ENCODE results near the gene MRPL4. TPM values are rescaled to one million over a fixed set of nuclear protein-coding genes. Genes with fewer than 3 reads are reported as not detected.

MRPL4 gene
- total RNA-seq, 2 donors from 2014 or later: 28.4 to 29.9 TPM

GRCh38 chr19:10219678-10220077 is 32.3 kb upstream of the MRPL4 start:
- H3K9me3 ChIP-seq: no peaks in the 10 kb centered on the region
- no peaks in the 10 kb centered on the region for H3K4me1 ChIP-seq (ENCODE audit: control insufficient read depth in 1 of 2, low read depth in 2 of 2)
- no peak for DNase-seq (ENCODE audit: low spot score)
- TF ChIP-seq, protein P1, sequence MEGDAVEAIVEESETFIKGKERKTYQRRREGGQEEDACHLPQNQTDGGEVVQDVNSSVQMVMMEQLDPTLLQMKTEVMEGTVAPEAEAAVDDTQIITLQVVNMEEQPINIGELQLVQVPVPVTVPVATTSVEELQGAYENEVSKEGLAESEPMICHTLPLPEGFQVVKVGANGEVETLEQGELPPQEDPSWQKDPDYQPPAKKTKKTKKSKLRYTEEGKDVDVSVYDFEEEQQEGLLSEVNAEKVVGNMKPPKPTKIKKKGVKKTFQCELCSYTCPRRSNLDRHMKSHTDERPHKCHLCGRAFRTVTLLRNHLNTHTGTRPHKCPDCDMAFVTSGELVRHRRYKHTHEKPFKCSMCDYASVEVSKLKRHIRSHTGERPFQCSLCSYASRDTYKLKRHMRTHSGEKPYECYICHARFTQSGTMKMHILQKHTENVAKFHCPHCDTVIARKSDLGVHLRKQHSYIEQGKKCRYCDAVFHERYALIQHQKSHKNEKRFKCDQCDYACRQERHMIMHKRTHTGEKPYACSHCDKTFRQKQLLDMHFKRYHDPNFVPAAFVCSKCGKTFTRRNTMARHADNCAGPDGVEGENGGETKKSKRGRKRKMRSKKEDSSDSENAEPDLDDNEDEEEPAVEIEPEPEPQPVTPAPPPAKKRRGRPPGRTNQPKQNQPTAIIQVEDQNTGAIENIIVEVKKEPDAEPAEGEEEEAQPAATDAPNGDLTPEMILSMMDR (IDR thresholded peaks at IDR 0.05): no peak
- no peaks in the 10 kb centered on the region for H3K27me3 ChIP-seq (replicated peaks; ENCODE audit: insufficient read depth)
- H3K27ac ChIP-seq: no peak overlapping the region
- no peak overlapping the region for H3K4me3 ChIP-seq
- no peak for ATAC-seq (ENCODE audit: insufficient number of reproducible peaks, low FRiP score, low read depth)
- H3K36me3 ChIP-seq: peaks cover 11% of the 10 kb centered on the region

GRCh38 chr19:10220695-10221094 is 31.3 kb upstream of the MRPL4 start:
- no peaks in the 10 kb centered on the region for H3K27me3 ChIP-seq (replicated peaks; ENCODE audit: insufficient read depth)
- H3K4me1 ChIP-seq (ENCODE audit: control insufficient read depth in 1 of 2, low read depth in 2 of 2): peaks cover 0 to under 1% of the 10 kb centered on the region in 2 donors
- TF ChIP-seq, protein P1 (IDR thresholded peaks at IDR 0.05): no peak
- no peak overlapping the region for H3K27ac ChIP-seq
- no peak for ATAC-seq (ENCODE audit: insufficient number of reproducible peaks, low FRiP score, low read depth)
- DNase-seq (ENCODE audit: low spot score): no peak
- peaks cover 11% of the 10 kb centered on the region for H3K36me3 ChIP-seq
- no peak overlapping the region for H3K4me3 ChIP-seq
- H3K9me3 ChIP-seq: no peaks in the 10 kb centered on the region

DNA sequence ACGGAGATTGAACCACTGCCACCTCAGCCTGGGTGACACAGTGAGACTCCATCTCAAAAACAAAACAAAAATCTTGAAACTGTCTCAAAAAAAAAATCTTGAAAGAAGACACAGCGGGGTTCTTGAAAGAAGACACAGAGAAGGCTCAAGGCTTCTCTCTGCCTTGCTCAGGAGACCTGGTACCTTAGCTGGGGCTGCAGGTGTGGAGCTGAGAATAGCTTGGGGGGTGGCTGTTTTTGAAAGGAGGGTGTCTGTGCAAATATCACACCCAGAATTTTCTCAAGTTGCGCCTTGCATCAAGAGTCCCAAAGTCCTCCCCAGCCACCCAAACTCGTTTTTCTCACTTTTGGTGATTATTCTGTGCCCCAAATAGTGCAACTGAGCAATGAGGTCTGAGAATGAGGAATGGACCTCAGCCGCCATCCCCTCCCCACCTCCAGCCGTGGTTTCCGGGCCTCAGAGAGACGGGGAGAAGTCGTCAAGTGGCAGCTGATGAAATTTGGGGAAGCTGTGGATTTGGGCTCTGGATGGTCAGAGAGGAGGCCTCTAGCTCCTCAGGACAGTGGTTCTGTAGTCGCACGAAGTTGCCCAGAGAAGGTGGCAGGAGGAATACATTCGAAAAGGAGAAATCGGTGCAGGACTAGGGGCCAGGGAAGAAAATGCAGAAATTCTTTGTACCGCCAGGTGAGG is 29.7 kb upstream of the MRPL4 start:
- ATAC-seq (ENCODE audit: insufficient number of reproducible peaks, low FRiP score, low read depth): no peak
- H3K9me3 ChIP-seq: no peaks in the 10 kb centered on the region
- no peaks in the 10 kb centered on the region for H3K27me3 ChIP-seq (replicated peaks; ENCODE audit: insufficient read depth)
- no peak for DNase-seq (ENCODE audit: low spot score)
- no peak overlapping the region for H3K27ac ChIP-seq
- H3K4me1 ChIP-seq (ENCODE audit: control insufficient read depth in 1 of 2, low read depth in 2 of 2): peaks cover 0 to 16% of the 10 kb centered on the region in 2 donors
- peaks cover 11% of the 10 kb centered on the region for H3K36me3 ChIP-seq
- TF ChIP-seq, protein P1 (IDR thresholded peaks at IDR 0.05): no peak
- H3K4me3 ChIP-seq: no peak overlapping the region

GRCh38 chr19:10223488-10224213 is 28.4 kb upstream of the MRPL4 start:
- Histone ChIP-seq H3K9me3 (no peaks in the 10 kb centered on the region), H3K4me3 (no peak overlapping the region), H3K36me3 (peaks cover 11% of the 10 kb centered on the region), H3K27ac (no peak overlapping the region), H3K27me3 (replicated peaks; ENCODE audit: insufficient read depth) (no peaks in the 10 kb centered on the region), H3K4me1 (ENCODE audit: control insufficient read depth in 1 of 2, low read depth in 2 of 2) (peaks cover 0 to 16% of the 10 kb centered on the region in 2 donors)
- TF ChIP-seq, protein P1 (IDR thresholded peaks at IDR 0.05): no peak
- ATAC-seq (ENCODE audit: insufficient number of reproducible peaks, low FRiP score, low read depth): no peak
- DNase-seq (ENCODE audit: low spot score): no peak

DNA sequence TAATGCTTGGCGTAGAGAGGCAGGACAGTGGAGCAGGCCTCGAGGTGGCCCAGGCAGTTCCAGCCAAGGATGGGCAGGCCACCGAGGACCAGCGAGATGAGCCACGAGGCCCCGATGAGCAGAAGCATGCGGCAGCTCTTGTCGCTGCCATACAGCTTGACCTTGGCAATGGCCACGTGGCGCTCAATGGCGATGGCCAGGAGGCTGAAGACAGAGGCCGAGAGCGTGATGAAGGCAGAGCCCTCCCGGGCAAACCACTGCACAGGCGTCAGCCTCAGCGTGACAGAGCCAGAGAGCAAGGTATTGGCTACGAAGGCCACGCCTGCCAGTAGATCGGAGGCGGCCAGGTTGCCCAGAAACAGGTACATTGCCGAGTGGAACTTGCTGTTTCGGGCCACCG is 27.7 kb upstream of the MRPL4 start:
- no peak for ATAC-seq (ENCODE audit: insufficient number of reproducible peaks, low FRiP score, low read depth)
- H3K27ac ChIP-seq: no peak overlapping the region

More for the DNA sequence above, 27.7 kb upstream of the MRPL4 start:
- Histone ChIP-seq H3K9me3 (no peaks in the 10 kb centered on the region), H3K36me3 (peaks cover 11% of the 10 kb centered on the region), H3K4me1 (ENCODE audit: control insufficient read depth in 1 of 2, low read depth in 2 of 2) (peaks cover 0 to 18% of the 10 kb centered on the region in 2 donors), H3K27me3 (replicated peaks; ENCODE audit: insufficient read depth) (no peaks in the 10 kb centered on the region), H3K4me3 (no peak overlapping the region)
- TF ChIP-seq, protein P1 (IDR thresholded peaks at IDR 0.05): no peak
- DNase-seq (ENCODE audit: low spot score): no peak
